ENCODE results near the gene LOXL4. TPM values are rescaled to one million over a fixed set of nuclear protein-coding genes. Genes with fewer than 3 reads are reported as not detected.
"Not testable (repeated sequence)": the region's sequence is repeated elsewhere in the genome, so short reads cannot be mapped to it uniquely, and the experiment has no call there.

The LOXL4 gene
- total RNA-seq, 1 donor from 2014 or later, result 2.9 TPM

DNA sequence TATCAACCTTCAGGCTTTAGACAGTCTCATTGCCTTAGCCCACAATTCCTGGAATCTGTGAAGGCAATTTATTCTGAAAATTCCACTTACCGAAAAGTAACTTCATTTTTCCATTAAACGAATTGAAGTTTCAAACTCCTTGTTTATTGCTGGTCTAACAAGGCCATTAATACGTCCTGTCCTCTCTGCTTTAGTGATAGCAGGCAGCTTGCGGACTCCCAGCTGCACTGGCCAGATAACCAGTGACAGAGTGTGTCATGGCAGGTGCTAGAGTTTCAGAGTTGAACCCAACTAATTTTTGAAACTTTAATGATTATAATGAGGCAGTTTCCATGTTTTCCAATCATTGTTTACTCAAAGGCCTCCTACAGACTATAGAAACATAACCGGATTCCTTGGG lies 31.1 kb downstream of the LOXL4 start:
- no peak for DNase-seq (ENCODE audit: extremely low spot score, unreplicated experiment)
- Mint-ChIP-seq H3K4me1 (ENCODE audit: unreplicated experiment) (no peaks in the 10 kb centered on the region), H3K4me3 (ENCODE audit: unreplicated experiment) (no peak overlapping the region), H3K27ac (ENCODE audit: unreplicated experiment) (no peak overlapping the region), H3K36me3 (ENCODE audit: unreplicated experiment) (peaks cover 23% of the 10 kb centered on the region), H3K9me3 (ENCODE audit: unreplicated experiment) (no peaks in the 10 kb centered on the region), H3K27me3 (ENCODE audit: unreplicated experiment) (no peaks in the 10 kb centered on the region)
- TF ChIP-seq, protein P1, sequence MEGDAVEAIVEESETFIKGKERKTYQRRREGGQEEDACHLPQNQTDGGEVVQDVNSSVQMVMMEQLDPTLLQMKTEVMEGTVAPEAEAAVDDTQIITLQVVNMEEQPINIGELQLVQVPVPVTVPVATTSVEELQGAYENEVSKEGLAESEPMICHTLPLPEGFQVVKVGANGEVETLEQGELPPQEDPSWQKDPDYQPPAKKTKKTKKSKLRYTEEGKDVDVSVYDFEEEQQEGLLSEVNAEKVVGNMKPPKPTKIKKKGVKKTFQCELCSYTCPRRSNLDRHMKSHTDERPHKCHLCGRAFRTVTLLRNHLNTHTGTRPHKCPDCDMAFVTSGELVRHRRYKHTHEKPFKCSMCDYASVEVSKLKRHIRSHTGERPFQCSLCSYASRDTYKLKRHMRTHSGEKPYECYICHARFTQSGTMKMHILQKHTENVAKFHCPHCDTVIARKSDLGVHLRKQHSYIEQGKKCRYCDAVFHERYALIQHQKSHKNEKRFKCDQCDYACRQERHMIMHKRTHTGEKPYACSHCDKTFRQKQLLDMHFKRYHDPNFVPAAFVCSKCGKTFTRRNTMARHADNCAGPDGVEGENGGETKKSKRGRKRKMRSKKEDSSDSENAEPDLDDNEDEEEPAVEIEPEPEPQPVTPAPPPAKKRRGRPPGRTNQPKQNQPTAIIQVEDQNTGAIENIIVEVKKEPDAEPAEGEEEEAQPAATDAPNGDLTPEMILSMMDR (IDR thresholded peaks at IDR 0.05), result no peak

DNA sequence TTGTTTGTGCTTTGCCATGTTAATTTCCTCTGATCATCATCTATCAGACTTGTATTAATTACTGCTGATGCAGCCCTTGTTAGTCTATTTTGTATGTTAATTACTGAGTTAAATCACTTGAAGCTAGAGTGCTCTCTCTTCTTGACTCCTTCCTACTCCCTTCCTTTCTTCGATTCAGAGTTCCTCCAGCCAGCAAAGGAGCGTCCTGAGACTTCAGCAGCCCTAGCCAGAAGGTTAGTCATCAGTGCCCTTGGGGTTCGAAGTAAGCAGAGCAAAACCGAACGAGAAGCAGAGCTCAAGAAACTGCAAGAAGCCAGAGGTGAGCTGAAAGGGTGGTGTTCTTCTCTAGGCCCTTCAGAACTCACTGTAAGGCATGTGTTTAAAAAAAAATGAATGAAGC lies 32.1 kb downstream of the LOXL4 start:
- Mint-ChIP-seq H3K9me3 (ENCODE audit: unreplicated experiment) (no peaks in the 10 kb centered on the region), H3K27ac (ENCODE audit: unreplicated experiment) (no peak overlapping the region), H3K4me1 (ENCODE audit: unreplicated experiment) (no peaks in the 10 kb centered on the region), H3K36me3 (ENCODE audit: unreplicated experiment) (peaks cover 26% of the 10 kb centered on the region), H3K4me3 (ENCODE audit: unreplicated experiment) (no peak overlapping the region), H3K27me3 (ENCODE audit: unreplicated experiment) (no peaks in the 10 kb centered on the region)
- no peak for DNase-seq (ENCODE audit: extremely low spot score, unreplicated experiment)
- TF ChIP-seq, protein P1 (IDR thresholded peaks at IDR 0.05), result no peak

DNA sequence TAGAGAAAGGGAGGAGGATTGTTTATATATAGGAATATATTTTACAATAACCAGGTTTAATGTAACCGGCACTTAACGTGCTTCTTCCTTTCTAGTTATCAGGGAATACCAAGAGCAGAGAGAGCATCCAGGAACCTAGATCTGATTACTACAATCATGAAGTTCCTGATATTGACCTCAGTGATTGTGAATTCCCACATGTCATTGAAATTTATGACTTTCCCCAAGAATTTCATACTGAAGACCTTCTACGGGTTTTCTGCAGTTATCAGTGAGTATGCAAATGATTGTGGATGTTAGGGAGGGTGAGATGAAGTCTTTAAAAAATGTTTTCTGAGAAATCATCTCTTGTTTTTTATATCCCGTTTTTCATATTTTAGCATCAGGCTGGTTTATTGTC lies 36.6 kb downstream of the LOXL4 start:
- Mint-ChIP-seq H3K27me3 (ENCODE audit: unreplicated experiment) (no peaks in the 10 kb centered on the region), H3K36me3 (ENCODE audit: unreplicated experiment) (peaks cover 29% of the 10 kb centered on the region), H3K4me3 (ENCODE audit: unreplicated experiment) (no peak overlapping the region), H3K9me3 (ENCODE audit: unreplicated experiment) (no peaks in the 10 kb centered on the region), H3K4me1 (ENCODE audit: unreplicated experiment) (no peaks in the 10 kb centered on the region), H3K27ac (ENCODE audit: unreplicated experiment) (no peak overlapping the region)
- TF ChIP-seq, protein P1 (IDR thresholded peaks at IDR 0.05), result no peak
- no peak for DNase-seq (ENCODE audit: extremely low spot score, unreplicated experiment)

DNA sequence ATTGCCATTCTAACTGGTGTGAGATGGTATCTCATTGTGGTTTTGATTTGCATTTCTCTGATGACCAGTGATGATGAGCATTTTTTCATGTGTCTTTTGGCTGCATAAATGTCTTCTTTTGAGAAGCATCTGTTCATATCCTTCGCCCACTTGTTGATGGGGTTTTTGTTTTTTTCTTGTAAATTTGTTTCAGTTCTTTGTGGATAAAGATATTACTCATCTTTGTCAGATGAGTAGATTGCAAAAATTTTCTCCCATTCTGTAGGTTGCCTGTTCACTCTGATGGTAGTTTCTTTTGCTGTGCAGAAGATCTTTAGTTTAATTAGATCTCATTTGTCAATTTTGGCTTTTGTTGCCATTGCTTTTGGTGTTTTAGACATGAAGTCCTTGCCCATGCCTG lies 39.7 kb downstream of the LOXL4 start:
- peaks cover 14% of the 10 kb centered on the region for H3K36me3 Mint-ChIP-seq (ENCODE audit: unreplicated experiment)
- H3K27ac Mint-ChIP-seq (ENCODE audit: unreplicated experiment); DNase-seq (ENCODE audit: extremely low spot score, unreplicated experiment); H3K27me3 Mint-ChIP-seq (ENCODE audit: unreplicated experiment); H3K9me3 Mint-ChIP-seq (ENCODE audit: unreplicated experiment); H3K4me3 Mint-ChIP-seq (ENCODE audit: unreplicated experiment): not testable (repeated sequence)
- peaks cover 24% of the 10 kb centered on the region for H3K4me1 Mint-ChIP-seq (ENCODE audit: unreplicated experiment)

DNA sequence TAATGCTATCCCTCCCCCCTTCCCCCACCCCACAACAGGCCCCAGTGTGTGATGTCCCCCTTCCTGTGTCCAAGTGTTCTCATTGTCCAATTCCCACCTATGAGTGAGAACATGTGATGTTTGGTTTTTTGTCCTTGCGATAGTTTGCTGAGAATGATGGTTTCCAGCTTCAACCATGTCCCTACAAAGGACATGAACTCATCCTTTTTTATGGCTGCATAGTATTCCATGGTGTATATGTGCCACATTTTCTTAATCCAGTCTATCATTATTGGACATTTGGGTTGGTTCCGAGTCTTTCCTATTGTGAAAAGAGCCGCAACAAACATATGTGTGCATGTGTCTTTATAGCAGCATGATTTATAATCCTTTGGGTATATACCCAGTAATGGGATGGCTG lies 40.3 kb downstream of the LOXL4 start:
- DNase-seq (ENCODE audit: extremely low spot score, unreplicated experiment); H3K4me3 Mint-ChIP-seq (ENCODE audit: unreplicated experiment); H3K27me3 Mint-ChIP-seq (ENCODE audit: unreplicated experiment); H3K27ac Mint-ChIP-seq (ENCODE audit: unreplicated experiment); H3K9me3 Mint-ChIP-seq (ENCODE audit: unreplicated experiment): not testable (repeated sequence)
- peaks cover 14% of the 10 kb centered on the region for H3K36me3 Mint-ChIP-seq (ENCODE audit: unreplicated experiment)
- H3K4me1 Mint-ChIP-seq (ENCODE audit: unreplicated experiment), result peaks cover 24% of the 10 kb centered on the region

DNA sequence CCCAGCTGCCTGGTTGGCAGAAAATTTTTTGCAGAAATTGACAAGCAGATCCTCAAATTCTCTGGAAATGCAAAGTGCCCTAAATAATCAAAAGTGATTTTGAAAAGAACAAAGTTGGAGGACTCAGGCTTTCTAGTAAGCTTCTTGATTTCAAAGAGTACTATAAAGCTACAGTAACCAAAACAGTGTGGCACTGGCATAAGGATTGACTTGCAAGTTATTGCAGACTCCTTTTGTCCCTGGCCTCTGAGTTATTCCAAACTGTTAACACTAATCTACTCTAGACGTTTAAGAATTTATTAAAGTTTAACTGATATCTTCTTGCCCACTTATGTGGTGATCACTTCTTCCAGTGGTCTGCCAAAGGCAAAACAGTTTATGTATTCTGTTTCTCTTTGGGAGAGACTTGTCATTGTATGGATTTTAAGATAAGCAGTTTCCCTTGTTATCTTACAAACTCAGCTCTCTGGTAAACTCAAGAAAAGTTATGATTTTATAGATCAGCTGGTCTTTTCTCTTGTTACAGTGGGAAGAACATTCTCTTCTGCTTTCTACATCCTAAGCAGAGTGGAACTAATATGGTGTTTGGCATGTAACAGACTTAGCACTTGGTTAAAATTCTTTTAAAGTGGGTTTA lies 41.4 kb downstream of the LOXL4 start:
- H3K27ac Mint-ChIP-seq (ENCODE audit: unreplicated experiment), result no peak overlapping the region
- no peaks in the 10 kb centered on the region for H3K9me3 Mint-ChIP-seq (ENCODE audit: unreplicated experiment)
- no peak for DNase-seq (ENCODE audit: extremely low spot score, unreplicated experiment)
- no peak overlapping the region for H3K4me3 Mint-ChIP-seq (ENCODE audit: unreplicated experiment)
- peaks cover 12% of the 10 kb centered on the region for H3K36me3 Mint-ChIP-seq (ENCODE audit: unreplicated experiment)
- TF ChIP-seq, protein P1 (IDR thresholded peaks at IDR 0.05), result no peak
- H3K4me1 Mint-ChIP-seq (ENCODE audit: unreplicated experiment), result peaks cover 24% of the 10 kb centered on the region
- no peaks in the 10 kb centered on the region for H3K27me3 Mint-ChIP-seq (ENCODE audit: unreplicated experiment)
